GM20000 (cell line): ENCODE results near the gene ADAMTSL2.
A peak's percentile ranks its signal among the peaks of the same experiment; 100 is the strongest.

Experiments
- DNase-seq: peaks from one replicate; pipeline ENCODE4 v3.0.0; 2012; ENCODE audit warnings: low spot score
- CTCF ChIP-seq: IDR thresholded peaks from 2 replicates; pipeline ENCODE4 v1.5.1; 2012; ENCODE audit warnings: mild to moderate bottlenecking, control low read depth; ENCODE audit errors: extremely low read depth, missing control alignments

ADAMTSL2 gene

GRCh38 chr9:133584559-133585476 lies 50.3 kb downstream of the ADAMTSL2 start:
- TF ChIP-seq CTCF, result no peak
- no peak for DNase-seq

GRCh38 chr9:133585481-133586351 lies 51.2 kb downstream of the ADAMTSL2 start:
- no peak for DNase-seq
- TF ChIP-seq CTCF, result no peak

GRCh38 chr9:133587051-133587450 lies 52.5 kb downstream of the ADAMTSL2 start:
- DNase-seq, result no peak
- TF ChIP-seq CTCF, result no peak

GRCh38 chr9:133587466-133587865 lies 53.0 kb downstream of the ADAMTSL2 start:
- no peak for TF ChIP-seq CTCF
- no peak for DNase-seq

- TF ChIP-seq CTCF, result peak; percentile 38
- no peak for DNase-seq
Measured at GRCh38 chr9:133589454-133590227, 55.1 kb downstream of the ADAMTSL2 start.

- no peak for DNase-seq
- no peak for TF ChIP-seq CTCF
Measured at GRCh38 chr9:133590231-133590855, 55.8 kb downstream of the ADAMTSL2 start.
